HepG2 (cell line): ENCODE measurements around the gene SNCA. TPM values are rescaled to one million over a fixed set of nuclear protein-coding genes. Genes with fewer than 3 reads are reported as not detected.

Source experiments
- ATAC-seq: fragments of 200-7000 bp; cut with Tn5 transposase; 3 replicates; pipeline ENCODE4 v1.9.1; 2020; ENCODE audit warnings: mild to moderate bottlenecking, moderate library complexity
- BruUV-seq: library from RNA; stranded (reverse); fragments of 400-500 nt; replicated peaks from 2 replicates; lab custom pipeline; 2021; lab: Mats Ljungman, UMichigan
- CTCF ChIA-PET: fragments of 300-600 bp; formaldehyde crosslinking; extraction: SDS; loops from one replicate; lab custom pipeline; 2021; ENCODE audit warnings: low total read pairs, inconsistent platforms, low intra/inter-chr PET ratio; lab: Yijun Ruan, JAX
- POLR2A ChIA-PET: fragments of 350-600 bp; sonication (Branson Sonifier 250); formaldehyde crosslinking; loops from one replicate; lab custom pipeline; 2020; ENCODE audit warnings: antibody characterized with exemption, inconsistent platforms; lab: Yijun Ruan, JAX
- DNase-seq: peaks from one replicate; pipeline ENCODE4 v3.0.0-alpha.2; 2015; ENCODE audit warnings: low spot score
- FAIRE-seq: peaks from 3 replicates; lab custom pipeline; 2011; peaks lifted over from hg19 to GRCh38; lab: Jason Lieb, UNC
- H2AFZ ChIP-seq: one replicate; pipeline ENCODE4 v1.6.1; 2011; ENCODE audit warnings: low read length, inconsistent platforms
- H3K27ac ChIP-seq: fragments of 300-600 bp; 3 replicates; pipeline ENCODE4 v1.8.0; 2011; ENCODE audit warnings: mixed run types, mild to moderate bottlenecking, mixed read lengths, low read length, inconsistent platforms; ENCODE audit not compliant: insufficient read depth; ENCODE audit errors: extremely low read length
- H3K27me3 ChIP-seq, 2 experiments: fragments of 200-600 bp in 1 of 2; 2 replicates in 1 of 2; 3 replicates in 1 of 2; pipeline versions ENCODE4 v1.6.0 to v1.8.0; 2011; ENCODE audit warnings: low read length in 2 of 2, mild to moderate bottlenecking in 2 of 2, moderate library complexity in 2 of 2, inconsistent platforms in 1 of 2; ENCODE audit not compliant: insufficient read depth in 2 of 2, control insufficient read depth in 1 of 2
- H3K36me3 ChIP-seq, 2 experiments: fragments of 200-600 bp in 1 of 2; replicated peaks in 1 of 2; 2 replicates in 1 of 2; 3 replicates in 1 of 2; pipeline versions ENCODE4 v1.5.1 to v1.8.0; 2011; ENCODE audit warnings: low read length in 2 of 2, inconsistent platforms in 1 of 2; ENCODE audit not compliant: insufficient read depth in 2 of 2, control insufficient read depth in 1 of 2
- H3K4me1 ChIP-seq: 2 replicates; pipeline ENCODE4 v1.5.1; 2012; ENCODE audit warnings: low read length, inconsistent platforms; ENCODE audit not compliant: insufficient read depth
- H3K4me2 ChIP-seq: 2 replicates; pipeline ENCODE4 v1.6.0; 2011; ENCODE audit warnings: low read depth, low read length, inconsistent platforms
- H3K4me3 ChIP-seq, 3 experiments: fragments of 200-600 bp in 1 of 3; sonication (generic), shearing (Covaris generic) in 1 of 3; replicated peaks in 1 of 3; 2 replicates each; pipeline ENCODE4 v1.5.1; 2011 to 2016; ENCODE audit warnings: low read length in 3 of 3, inconsistent platforms in 2 of 3, low read depth in 2 of 3, mild to moderate bottlenecking in 2 of 3, control low read depth in 1 of 3, mixed read lengths in 1 of 3; ENCODE audit not compliant: insufficient read depth in 1 of 3
- H3K79me2 ChIP-seq: one replicate; pipeline ENCODE4 v1.6.1; 2011; ENCODE audit warnings: low read length, inconsistent platforms; ENCODE audit not compliant: insufficient read depth
- H3K9ac ChIP-seq: 2 replicates; pipeline ENCODE4 v1.6.0; 2011; ENCODE audit warnings: mild to moderate bottlenecking, low read depth, low read length, inconsistent platforms; ENCODE audit not compliant: insufficient read depth
- H3K9me3 ChIP-seq: 2 replicates; pipeline ENCODE4 v1.5.1; 2012; ENCODE audit warnings: mild to moderate bottlenecking, low read length
- H4K20me1 ChIP-seq: 2 replicates; pipeline ENCODE4 v1.6.0; 2011; ENCODE audit warnings: inconsistent platforms, mild to moderate bottlenecking, low read length, moderate library complexity; ENCODE audit not compliant: insufficient read depth
- HNF1A ChIP-seq, 2 experiments: sonication (generic) in 1 of 2; formaldehyde crosslinking in 1 of 2; IDR thresholded peaks; 2 replicates each; pipeline versions ENCODE4 v1.4.0 to v1.6.1; 2016 to 2020; ENCODE audit warnings: borderline replicate concordance in 1 of 2, low read depth in 1 of 2, mild to moderate bottlenecking in 1 of 2, missing genetic modification reagents in 1 of 2
- KLF6 ChIP-seq: IDR thresholded peaks from 2 replicates; pipeline ENCODE4 v1.8.0; 2016; ENCODE audit warnings: missing biosample characterization, missing genetic modification reagents
- MEIS1 ChIP-seq: sonication (generic); formaldehyde crosslinking; IDR thresholded peaks from 2 replicates; pipeline ENCODE4 v1.9.0; 2021; ENCODE audit warnings: mild to moderate bottlenecking, missing genetic modification reagents, moderate library complexity, borderline replicate concordance
- MXD3 ChIP-seq: IDR thresholded peaks from 2 replicates; pipeline ENCODE4 v1.6.1; 2016; ENCODE audit warnings: mild to moderate bottlenecking, missing biosample characterization, missing genetic modification reagents
- RAD51 ChIP-seq: fragments of 450-650 bp; IDR thresholded peaks from 2 replicates; pipeline ENCODE4 v1.6.1; 2016; ENCODE audit warnings: borderline replicate concordance
- RBAK ChIP-seq: sonication (generic); formaldehyde crosslinking; IDR thresholded peaks from 2 replicates; pipeline ENCODE4 v1.5.1; 2020; ENCODE audit warnings: mild to moderate bottlenecking, missing genetic modification reagents
- TMF1 ChIP-seq: sonication (generic); formaldehyde crosslinking; IDR thresholded peaks from 2 replicates; pipeline ENCODE4 v1.8.1; 2022; ENCODE audit warnings: low read depth, missing genetic modification reagents
- XRCC5 ChIP-seq: fragments of 200-400 bp; formaldehyde crosslinking; optimal IDR thresholded peaks from 2 replicates; pipeline ENCODE3; 2017; ENCODE audit warnings: mild to moderate bottlenecking, low read length
- ZBTB8A ChIP-seq: sonication (generic); formaldehyde crosslinking; IDR thresholded peaks from 2 replicates; pipeline ENCODE4 v1.4.0; 2020; ENCODE audit warnings: mild to moderate bottlenecking, low read depth, missing genetic modification reagents, borderline replicate concordance
- ZNF20 ChIP-seq: sonication (generic); formaldehyde crosslinking; IDR thresholded peaks from 2 replicates; pipeline ENCODE4 v1.4.0; 2020; ENCODE audit warnings: mild to moderate bottlenecking, moderate library complexity, missing genetic modification reagents
- ZNF441 ChIP-seq: sonication (generic); formaldehyde crosslinking; IDR thresholded peaks from 2 replicates; pipeline ENCODE4 v1.7.0; 2021; ENCODE audit warnings: missing genetic modification reagents, borderline replicate concordance
- ZNF687 ChIP-seq: sonication (generic); formaldehyde crosslinking; IDR thresholded peaks from 2 replicates; pipeline ENCODE4 v1.5.1; 2020; ENCODE audit warnings: mild to moderate bottlenecking, missing genetic modification reagents, moderate library complexity
- WGBS: methylation state at CpG from one replicate; pipeline ENCODE4 v1.1.6; 2017; ENCODE audit warnings: low lambda C conversion rate; 5-methylcytosine and 5-hydroxymethylcytosine counted together
- in situ Hi-C: cut with HindIII; loops from 2 replicates; pipeline ENCODE4 v1.10.0; 2017; ENCODE audit warnings: low pct_unique_long_range_greater_than_20kb; ENCODE audit not compliant: extremely low pct_ligation_motif_present
- intact Hi-C: fragments of 100-400 bp; cut with micrococcal nuclease; formaldehyde crosslinking; loops from one replicate; pipeline ENCODE4 v1.10.0; 2022; ENCODE audit not compliant: unreplicated experiment
- polyA plus RNA-seq, 8 experiments: library from polyadenylated mRNA; depleted of rRNA in 3 of 8; stranded (reverse) in 7 of 8; unstranded in 1 of 8; fragments of >200 nt; fragmentation: Illumina TruSeq in 4 of 8; extraction: Trizol in 4 of 8; gene quantifications; 2 replicates each; pipeline versions ENCODE4 v1.2.1 to v1.2.3, GENCODE V29; 2011 to 2016; ENCODE audit warnings: low read depth in 4 of 8, missing spikeins in 1 of 8, mixed read lengths in 1 of 8; ENCODE audit not compliant: insufficient read depth in 1 of 8
- total RNA-seq, 5 experiments: library from RNA; depleted of rRNA; stranded (reverse); fragments of >200 nt; fragmentation: Illumina TruSeq; extraction: Trizol; gene quantifications; 2 replicates each; pipeline ENCODE4 v1.2.3, GENCODE V29; 2016; ENCODE audit warnings: low read depth in 1 of 5

The SNCA gene
- total and polyA plus RNA-seq, 2 of the 13 experiments (the other 11 are each of a cell fraction or from before 2014, with no cell fraction given) = not detected

GRCh38 chr4:89807441-89808140 is 29.4 kb downstream of the SNCA start:
- Histone ChIP-seq H3K79me2 (no peaks in the 10 kb centered on the region), H3K9ac (no peak overlapping the region), H3K4me1 (no peaks in the 10 kb centered on the region), H3K27me3 (no peaks in the 10 kb centered on the region), H2AFZ (no peak overlapping the region), H4K20me1 (no peaks in the 10 kb centered on the region), H3K36me3 (no peaks in the 10 kb centered on the region), H3K4me2 (no peak overlapping the region), H3K27ac (no peak overlapping the region), H3K4me3 (no peak overlapping the region), H3K9me3 (no peaks in the 10 kb centered on the region)
- BruUV-seq = no TSS peak
- no peak for FAIRE-seq
- 17% methylated on average over 6 of the region's 6 CpGs for WGBS
- no peak for DNase-seq
- ATAC-seq = no peak
- in situ Hi-C loops (no loop called here), intact Hi-C loops (no loop called here)
- TF ChIP-seq ZNF441 (CRISPR knock-in tag) (no peak), MEIS1 (CRISPR knock-in tag) (no peak), XRCC5 (no peak), ZNF20 (no peak), TMF1 (CRISPR knock-in tag) (no peak), ZBTB8A (CRISPR knock-in tag) (no peak), RAD51 (no peak), MXD3 (no peak), KLF6 (no peak), HNF1A (IDR thresholded peaks at IDR 0.05; ENCODE audit: low read depth) (no peak), HNF1A (CRISPR knock-in tag; IDR thresholded peaks at IDR 0.05; ENCODE audit: borderline replicate concordance) (no peak), ZNF687 (no peak), RBAK (CRISPR knock-in tag) (no peak)
- CTCF ChIA-PET = no interaction called here
- POLR2A ChIA-PET = no interaction called here
